ENCODE results near the gene ANKRD13B.

- TF ChIP-seq POLR2A (IDR thresholded peaks at IDR 0.05) (no peak), EP300 (IDR thresholded peaks at IDR 0.05; ENCODE audit: low read depth) (no peak)
- TF ChIP-seq, protein P1, sequence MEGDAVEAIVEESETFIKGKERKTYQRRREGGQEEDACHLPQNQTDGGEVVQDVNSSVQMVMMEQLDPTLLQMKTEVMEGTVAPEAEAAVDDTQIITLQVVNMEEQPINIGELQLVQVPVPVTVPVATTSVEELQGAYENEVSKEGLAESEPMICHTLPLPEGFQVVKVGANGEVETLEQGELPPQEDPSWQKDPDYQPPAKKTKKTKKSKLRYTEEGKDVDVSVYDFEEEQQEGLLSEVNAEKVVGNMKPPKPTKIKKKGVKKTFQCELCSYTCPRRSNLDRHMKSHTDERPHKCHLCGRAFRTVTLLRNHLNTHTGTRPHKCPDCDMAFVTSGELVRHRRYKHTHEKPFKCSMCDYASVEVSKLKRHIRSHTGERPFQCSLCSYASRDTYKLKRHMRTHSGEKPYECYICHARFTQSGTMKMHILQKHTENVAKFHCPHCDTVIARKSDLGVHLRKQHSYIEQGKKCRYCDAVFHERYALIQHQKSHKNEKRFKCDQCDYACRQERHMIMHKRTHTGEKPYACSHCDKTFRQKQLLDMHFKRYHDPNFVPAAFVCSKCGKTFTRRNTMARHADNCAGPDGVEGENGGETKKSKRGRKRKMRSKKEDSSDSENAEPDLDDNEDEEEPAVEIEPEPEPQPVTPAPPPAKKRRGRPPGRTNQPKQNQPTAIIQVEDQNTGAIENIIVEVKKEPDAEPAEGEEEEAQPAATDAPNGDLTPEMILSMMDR (IDR thresholded peaks at IDR 0.05): no peak
These were observed at the start of gene ANKRD13B for GRCh38 chr17:29592850-29593551.

All from transverse colon (tissue), 3 donors.